ENCODE data around the gene QRICH2.
"Not testable (repeated sequence)": the region's sequence is repeated elsewhere in the genome, so short reads cannot be mapped to it uniquely, and the experiment has no call there.

QRICH2 gene

GRCh38 chr17:76244721-76245120 lies 63.4 kb downstream of the QRICH2 start:
- DNase-seq: not testable (repeated sequence)

DNA sequence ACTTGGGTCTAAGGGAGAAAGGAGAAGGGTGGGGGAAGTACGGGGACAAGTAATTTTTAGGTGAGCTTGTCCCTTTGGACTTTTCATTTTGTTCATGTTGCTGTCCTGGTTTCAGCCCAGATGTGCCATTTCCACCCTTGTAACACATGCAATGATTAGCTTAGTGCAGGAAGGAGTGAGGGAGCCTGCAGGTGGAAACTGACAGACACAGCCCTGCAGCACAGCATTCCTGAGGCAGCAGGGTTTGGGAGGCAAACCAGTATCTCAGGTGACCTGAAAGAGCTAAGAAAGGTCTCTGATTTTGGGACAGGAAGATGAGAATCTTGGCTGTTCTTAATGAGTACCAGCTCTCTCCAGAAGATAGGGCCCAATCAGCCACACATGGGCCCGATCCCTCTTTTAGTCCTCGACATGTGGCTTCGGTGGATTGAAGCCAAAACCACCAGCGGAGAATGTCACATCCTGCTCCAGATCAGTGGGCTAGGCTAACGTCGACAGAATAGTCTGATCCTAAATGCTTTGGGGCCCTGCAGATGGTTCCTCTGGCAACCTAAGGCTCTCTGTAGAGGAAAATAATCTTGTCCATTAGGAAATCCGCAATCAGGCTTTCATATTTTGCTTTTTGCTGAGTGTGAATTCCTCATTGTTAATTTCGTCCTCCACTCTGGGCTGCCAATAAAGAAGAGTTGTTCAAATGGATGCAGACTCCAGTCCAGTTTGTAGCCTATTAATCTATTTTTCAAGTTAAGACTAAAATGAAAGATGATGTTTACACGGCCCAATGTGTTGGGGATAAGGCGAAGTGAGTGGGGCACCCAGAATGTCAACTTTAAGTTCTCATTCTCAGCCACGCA lies 64.0 kb downstream of the QRICH2 start:
- peak; percentile 20 for DNase-seq

DNA sequence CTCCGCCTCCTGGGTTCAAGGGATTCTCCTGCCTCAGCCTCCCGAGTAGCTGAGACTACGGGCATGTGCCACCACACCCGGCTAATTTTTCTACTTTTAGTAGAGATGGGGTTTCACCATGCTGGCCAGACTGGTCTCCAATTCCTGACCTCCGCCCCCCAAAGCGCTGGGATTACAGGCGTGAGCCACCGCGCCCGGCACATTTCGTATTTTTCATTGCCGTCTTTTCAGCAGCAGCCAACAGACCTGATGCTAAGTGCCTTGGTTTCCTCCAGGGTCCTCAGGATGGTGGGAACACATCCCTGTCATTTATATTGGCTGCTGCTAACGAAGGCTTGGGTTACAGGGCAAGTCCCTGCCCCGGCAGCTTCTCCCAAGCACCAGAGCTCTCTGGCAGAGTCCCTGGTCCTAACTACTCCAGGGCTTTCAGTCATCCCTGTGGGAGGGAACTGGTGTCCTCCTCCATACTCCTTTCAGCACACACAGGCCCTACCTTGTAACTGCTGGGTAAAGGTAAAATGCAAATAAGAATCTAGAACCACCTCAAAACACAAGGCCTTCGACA lies 66.3 kb downstream of the QRICH2 start:
- DNase-seq: no peak

DNA sequence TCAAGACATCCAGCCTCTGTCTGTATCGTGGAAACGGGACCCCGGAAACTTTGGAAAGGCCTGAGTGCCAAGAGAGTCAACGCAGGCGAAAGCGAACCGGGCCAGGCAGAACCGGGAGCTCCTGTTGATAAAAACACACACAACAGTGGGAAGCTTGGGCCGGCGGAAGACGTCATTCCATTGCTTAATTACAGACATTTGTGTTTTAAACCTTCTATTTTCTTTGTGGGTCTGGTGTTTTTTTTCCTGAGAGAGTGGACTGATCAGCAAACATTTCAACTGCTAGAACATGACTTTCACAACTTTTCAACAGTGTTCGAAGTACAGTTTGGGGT lies 66.9 kb downstream of the QRICH2 start:
- no peak for DNase-seq

- DNase-seq: peak; percentile 54
Measured at GRCh38 chr17:76240461-76241203, 67.4 kb downstream of the QRICH2 start, which contains the start of gene RNF157. RNF157 (minus strand) TSS chr17:76240493; CDS start chr17:76240240, 253 bp downstream.

DNA sequence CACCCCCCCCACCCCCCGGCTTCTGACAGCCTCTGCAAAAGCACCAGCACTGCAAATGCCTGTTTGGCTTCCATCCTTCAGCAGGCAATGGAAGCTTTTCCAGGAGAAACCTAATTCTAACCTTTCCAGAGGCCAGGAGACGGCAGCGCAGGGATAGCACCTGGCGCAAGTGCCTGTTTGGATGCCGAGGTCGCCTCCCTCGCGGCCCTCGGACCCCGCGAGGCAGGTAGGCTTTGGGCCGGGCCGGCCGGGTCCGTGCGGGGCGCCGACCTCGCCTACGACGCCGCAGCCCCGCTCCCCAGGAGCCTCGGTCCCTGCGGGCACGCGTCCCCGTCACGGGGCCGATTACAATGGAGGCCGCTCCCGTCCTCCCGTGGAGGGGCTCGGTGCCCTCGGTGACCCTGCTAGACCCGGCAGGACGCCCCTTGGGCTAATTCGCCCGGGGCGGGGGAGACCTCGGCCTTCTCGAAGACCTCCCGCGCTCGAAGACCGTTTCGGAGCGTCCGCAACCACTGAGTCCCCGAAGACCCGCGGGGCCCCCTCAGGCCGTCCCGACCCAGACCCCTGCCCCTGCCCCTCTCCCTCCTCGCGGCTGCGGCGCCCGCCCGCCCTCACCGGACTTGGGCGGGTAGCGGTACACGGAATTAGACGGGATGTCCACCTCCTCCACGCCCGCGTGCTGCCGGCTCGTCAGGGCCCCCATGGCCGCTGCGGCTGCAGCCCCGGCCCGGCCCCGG lies 68.4 kb downstream of the QRICH2 start:
- DNase-seq: no peak

- no peak for DNase-seq
Measured at GRCh38 chr17:76238847-76239537, 69.1 kb downstream of the QRICH2 start.

DNA sequence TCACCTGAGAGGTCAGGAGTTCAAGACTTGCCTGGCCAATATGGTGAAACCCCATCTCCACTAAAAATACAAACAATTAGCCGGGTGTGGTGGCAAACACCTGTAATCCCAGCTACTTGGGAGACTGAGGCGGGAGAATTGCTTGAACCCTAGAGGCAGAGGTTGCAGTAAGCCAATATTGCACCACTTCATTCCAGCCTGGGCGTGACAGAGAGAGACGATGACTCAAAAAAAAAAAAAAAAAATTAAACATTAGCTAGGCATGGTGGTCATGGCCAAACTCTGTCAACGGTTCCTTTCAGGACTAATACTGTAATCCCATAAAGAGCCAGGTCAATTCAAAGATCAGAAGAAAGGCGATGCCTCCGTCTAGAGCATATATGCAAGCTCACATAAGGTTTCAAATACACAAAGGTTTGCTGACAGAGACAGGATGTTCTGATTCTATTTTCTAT lies 70.2 kb downstream of the QRICH2 start:
- DNase-seq: no peak

DNA sequence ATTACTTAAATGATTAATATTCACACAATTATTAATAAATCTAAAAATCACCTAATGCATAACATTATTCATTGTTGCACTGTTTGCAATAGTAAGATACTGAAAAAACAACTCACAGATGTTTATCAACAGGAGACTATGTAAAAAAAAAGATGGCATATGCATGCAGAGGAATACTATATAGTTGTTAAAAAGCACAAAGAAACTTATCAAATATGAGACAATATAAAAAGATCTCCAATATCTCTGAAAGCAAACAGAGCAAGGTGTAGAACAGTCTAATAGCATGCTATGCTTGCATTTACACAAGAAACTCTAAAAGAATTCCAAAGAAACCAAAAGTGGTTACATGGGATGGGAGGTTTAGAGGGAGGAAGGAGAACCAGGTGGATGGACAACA lies 71.5 kb downstream of the QRICH2 start:
- no peak for DNase-seq

GRCh38 chr17:76235883-76236282 lies 72.2 kb downstream of the QRICH2 start:
- DNase-seq: no peak

- no peak for DNase-seq
Measured at GRCh38 chr17:76234354-76234679, 73.8 kb downstream of the QRICH2 start.

- DNase-seq: no peak
Measured at GRCh38 chr17:76233588-76234353, 74.3 kb downstream of the QRICH2 start.

GRCh38 chr17:76232342-76232741 lies 75.7 kb downstream of the QRICH2 start:
- peak; percentile 81 for DNase-seq

DNA sequence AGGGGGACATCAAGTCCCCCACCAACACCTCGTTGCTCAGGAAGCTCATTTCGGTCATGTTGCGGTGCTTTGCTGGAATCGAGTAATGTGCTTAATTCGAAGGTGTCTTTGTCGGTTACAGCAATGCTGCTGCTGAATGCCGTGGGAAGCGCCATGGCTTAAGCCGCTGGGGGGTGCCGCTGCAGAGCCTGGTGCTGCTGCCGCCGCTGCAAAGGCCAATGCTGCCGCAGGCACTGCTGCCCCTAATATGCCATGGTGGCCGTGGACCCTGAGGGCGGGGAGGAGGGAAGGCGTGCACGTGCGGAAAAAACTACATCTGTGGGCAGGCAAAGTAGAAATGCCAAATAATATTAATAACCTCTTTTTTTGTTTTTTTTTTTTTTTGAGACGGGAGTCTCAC lies 81.3 kb downstream of the QRICH2 start:
- not testable (repeated sequence) for DNase-seq

DNA sequence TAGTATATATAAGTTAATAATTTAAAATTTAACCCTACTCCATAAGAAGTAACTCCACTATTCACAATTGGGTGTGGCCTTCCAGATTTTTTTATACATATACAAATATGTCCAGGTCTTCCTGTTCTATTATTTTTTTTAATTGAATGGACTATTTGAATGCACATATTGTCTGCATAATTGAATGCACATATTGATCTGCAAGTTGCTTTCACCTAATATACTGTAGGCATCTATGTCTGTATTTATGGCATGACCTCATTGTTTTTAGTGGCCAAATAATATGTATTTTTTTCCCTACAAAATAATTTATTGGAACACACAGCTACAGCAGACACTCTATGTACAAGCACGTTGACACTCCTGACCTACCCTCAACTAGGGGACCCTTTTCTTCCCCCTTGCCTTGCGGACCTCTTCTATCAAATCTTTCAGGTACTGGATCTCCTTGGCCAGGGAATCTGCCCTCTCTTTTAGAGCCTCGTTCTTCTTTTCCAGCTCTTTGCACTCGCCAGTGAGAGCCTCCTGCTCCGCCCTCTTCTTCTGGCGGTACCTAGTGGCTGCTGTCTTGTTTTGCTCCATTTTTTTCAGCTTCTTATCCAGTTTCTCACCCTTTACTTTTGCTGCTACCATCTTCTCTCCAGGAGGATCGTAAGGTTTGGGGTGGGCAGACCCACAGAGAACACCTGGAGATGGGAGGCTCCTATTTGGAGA lies 82.5 kb downstream of the QRICH2 start:
- not testable (repeated sequence) for DNase-seq
